Liver (tissue), 9 donors: ENCODE results near the gene ADAMTS19. TPM values are rescaled to one million over a fixed set of nuclear protein-coding genes. Genes with fewer than 3 reads are reported as not detected.
A peak's percentile ranks its signal among the peaks of the same experiment; 100 is the strongest.

ENCODE experiments used
- DNase-seq: peaks from one replicate; pipeline ENCODE4 v3.0.0-alpha.2; 2017; ENCODE audit warnings: low spot score
- H3K27ac ChIP-seq, 2 donors: one replicate each; pipeline ENCODE4 v1.7.0; 2013; ENCODE audit warnings: inconsistent platforms in 2 of 2, low read length in 2 of 2, control low read depth in 1 of 2, low read depth in 1 of 2, mild to moderate bottlenecking in 1 of 2
- H3K27me3 ChIP-seq, 4 donors: one replicate each; pipeline versions ENCODE4 v1.6.1 to v1.7.0; 2013; ENCODE audit warnings: low read length in 3 of 4, inconsistent platforms in 1 of 4, mild to moderate bottlenecking in 1 of 4, moderate library complexity in 1 of 4; ENCODE audit not compliant: control insufficient read depth in 4 of 4, insufficient read depth in 4 of 4
- H3K36me3 ChIP-seq, 4 donors: one replicate each; pipeline versions ENCODE4 v1.6.1 to v1.7.0; 2013; ENCODE audit warnings: low read length in 3 of 4, mild to moderate bottlenecking in 3 of 4, low read depth in 1 of 4, moderate library complexity in 1 of 4; ENCODE audit not compliant: control insufficient read depth in 4 of 4, insufficient read depth in 3 of 4
- H3K4me1 ChIP-seq, 4 donors: one replicate each; pipeline versions ENCODE4 v1.6.1 to v1.7.0; 2013; ENCODE audit warnings: low read length in 3 of 4, mild to moderate bottlenecking in 3 of 4, moderate library complexity in 1 of 4; ENCODE audit not compliant: control insufficient read depth in 4 of 4, insufficient read depth in 4 of 4
- H3K4me3 ChIP-seq, 3 donors: one replicate each; pipeline versions ENCODE4 v1.6.1 to v1.7.0; 2013; ENCODE audit warnings: low read length in 3 of 3, control low read depth in 1 of 3, low read depth in 1 of 3, mild to moderate bottlenecking in 1 of 3
- H3K9ac ChIP-seq, 2 donors: one replicate each; pipeline ENCODE4 v1.7.0; 2013; ENCODE audit warnings: low read length in 2 of 2, mild to moderate bottlenecking in 2 of 2, moderate library complexity in 2 of 2, control low read depth in 1 of 2, low read depth in 1 of 2
- H3K9me3 ChIP-seq, 4 donors: one replicate each; pipeline versions ENCODE4 v1.6.1 to v1.7.0; 2013; ENCODE audit warnings: low read length in 3 of 4; ENCODE audit not compliant: control insufficient read depth in 4 of 4
- FOXA2 ChIP-seq: IDR thresholded peaks from 2 replicates; pipeline ENCODE4 v1.6.1; 2016; ENCODE audit warnings: antibody characterized with exemption
- HNF4A ChIP-seq, 2 donors: conservative IDR thresholded peaks; 2 replicates each; pipeline ENCODE4 v1.6.1; 2016; ENCODE audit warnings: antibody characterized with exemption in 2 of 2, mild to moderate bottlenecking in 2 of 2
- HNF4G ChIP-seq: IDR thresholded peaks from 2 replicates; pipeline ENCODE4 v1.6.1; 2016; ENCODE audit warnings: antibody characterized with exemption
- RAD21 ChIP-seq, 2 donors: IDR thresholded peaks; 2 replicates each; pipeline ENCODE4 v1.6.1; 2016; ENCODE audit warnings: antibody characterized with exemption in 2 of 2, mild to moderate bottlenecking in 2 of 2
- SP1 ChIP-seq: IDR thresholded peaks from 2 replicates; pipeline ENCODE4 v1.6.1; 2018; ENCODE audit warnings: antibody characterized with exemption, mild to moderate bottlenecking
- TAF1 ChIP-seq: conservative IDR thresholded peaks from 2 replicates; pipeline ENCODE4 v1.6.1; 2016; ENCODE audit warnings: antibody characterized with exemption, mild to moderate bottlenecking
- YY1 ChIP-seq: IDR thresholded peaks from 2 replicates; pipeline ENCODE4 v1.6.1; 2016; ENCODE audit warnings: antibody characterized with exemption, mild to moderate bottlenecking
- WGBS: extraction: QIAGEN DNeasy Blood & Tissue Kit; methylation state at CpG from one replicate; pipeline ENCODE4 v1.1.7; 2013; 5-methylcytosine and 5-hydroxymethylcytosine counted together
- polyA plus RNA-seq, 2 donors: library from polyadenylated mRNA; stranded (reverse) in 1 of 2; unstranded in 1 of 2; fragments of 200-250 nt in 1 of 2; fragments of >200 nt in 1 of 2; fragmentation: Nextera tagmentation in 1 of 2; extraction: Ambion mirVana in 1 of 2; gene quantifications; one replicate each; pipeline versions ENCODE4 v1.2.1 to v1.2.3, GENCODE V29; 2013 to 2015
- total RNA-seq, 2 donors: library from RNA; depleted of rRNA; stranded (reverse); fragments of >200 nt; gene quantifications; one replicate each; pipeline ENCODE4 v1.2.3, GENCODE V29; 2014
- TF ChIP-seq, protein P1 (sequence below): IDR thresholded peaks from 2 replicates; pipeline ENCODE4 v1.6.1; 2016; ENCODE audit warnings: antibody characterized with exemption
- TF ChIP-seq, protein P2 (sequence below): fragments of 150-350 bp; IDR thresholded peaks from 2 replicates; pipeline ENCODE4 v1.5.1; 2017; ENCODE audit warnings: improper control_type of control experiment, low read depth, low read length; ENCODE audit not compliant: missing input control
- TF ChIP-seq, protein P3 (sequence below): IDR thresholded peaks from 2 replicates; pipeline ENCODE4 v1.6.1; 2016; ENCODE audit warnings: antibody characterized with exemption, mild to moderate bottlenecking
- donor health status: healthy.
- donor health status: healthy.
- donor health status: healthy.
- donor health status: healthy.
- donor health status: healthy.

Gene ADAMTS19
- total and polyA plus RNA-seq, 4 donors, result 0.09 TPM; not detected in 3

DNA sequence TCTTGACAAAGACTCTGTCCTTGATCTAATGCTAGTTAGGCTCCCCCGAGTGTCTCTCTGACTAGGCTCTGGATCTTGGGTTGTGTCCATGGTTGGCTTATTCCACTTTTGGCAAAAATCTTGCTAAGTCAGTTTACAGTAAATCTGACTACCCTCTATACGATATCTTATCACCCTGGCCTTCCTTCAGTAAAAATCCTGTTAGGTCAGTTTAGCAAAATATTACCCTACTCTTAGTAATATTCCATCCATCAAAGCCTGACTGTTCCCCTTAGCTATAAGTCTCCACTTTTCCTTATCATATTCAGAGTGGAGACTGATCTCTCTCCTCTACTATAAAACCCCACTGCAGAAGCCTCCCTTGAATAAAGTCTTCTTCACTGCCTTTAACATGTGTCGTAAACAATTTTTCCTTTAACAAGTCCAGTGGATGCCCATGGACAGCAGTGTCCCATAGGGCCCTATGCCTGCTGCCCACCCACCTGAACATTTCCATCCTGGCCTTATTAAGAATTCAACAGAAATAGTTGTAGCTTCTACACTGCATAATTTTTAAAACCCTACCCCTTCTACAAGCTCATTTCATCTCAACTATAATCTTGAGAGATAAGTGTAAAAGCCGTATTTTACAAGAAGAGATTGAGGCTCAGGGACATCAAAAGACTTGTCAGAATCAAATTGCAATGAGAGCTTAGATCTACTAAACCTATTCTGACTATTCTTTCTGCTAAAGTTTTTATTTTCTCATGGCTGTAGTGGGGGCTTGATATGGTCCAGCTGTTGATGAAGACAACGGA is 310.1 kb downstream of the ADAMTS19 start:
- no peaks in the 10 kb centered on the region for H3K36me3 ChIP-seq
- H3K4me1 ChIP-seq, result no peaks in the 10 kb centered on the region
- 69% methylated on average over 5 of the region's 5 CpGs for WGBS
- H3K27me3 ChIP-seq, result no peaks in the 10 kb centered on the region
- TF ChIP-seq, protein P1, sequence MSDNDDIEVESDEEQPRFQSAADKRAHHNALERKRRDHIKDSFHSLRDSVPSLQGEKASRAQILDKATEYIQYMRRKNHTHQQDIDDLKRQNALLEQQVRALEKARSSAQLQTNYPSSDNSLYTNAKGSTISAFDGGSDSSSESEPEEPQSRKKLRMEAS, result no peak
- TF ChIP-seq HNF4G (no peak), TAF1 (no peak), RAD21 (IDR thresholded peaks at IDR 0.05) (no peak), SP1 (no peak), YY1 (no peak), HNF4A (conservative IDR thresholded peaks at IDR 0.05) (no peak)
- no peak overlapping the region for H3K27ac ChIP-seq
- no peak for DNase-seq
- H3K9ac ChIP-seq, result no peak overlapping the region
- no peak overlapping the region for H3K4me3 ChIP-seq
- no peaks in the 10 kb centered on the region for H3K9me3 ChIP-seq

DNA sequence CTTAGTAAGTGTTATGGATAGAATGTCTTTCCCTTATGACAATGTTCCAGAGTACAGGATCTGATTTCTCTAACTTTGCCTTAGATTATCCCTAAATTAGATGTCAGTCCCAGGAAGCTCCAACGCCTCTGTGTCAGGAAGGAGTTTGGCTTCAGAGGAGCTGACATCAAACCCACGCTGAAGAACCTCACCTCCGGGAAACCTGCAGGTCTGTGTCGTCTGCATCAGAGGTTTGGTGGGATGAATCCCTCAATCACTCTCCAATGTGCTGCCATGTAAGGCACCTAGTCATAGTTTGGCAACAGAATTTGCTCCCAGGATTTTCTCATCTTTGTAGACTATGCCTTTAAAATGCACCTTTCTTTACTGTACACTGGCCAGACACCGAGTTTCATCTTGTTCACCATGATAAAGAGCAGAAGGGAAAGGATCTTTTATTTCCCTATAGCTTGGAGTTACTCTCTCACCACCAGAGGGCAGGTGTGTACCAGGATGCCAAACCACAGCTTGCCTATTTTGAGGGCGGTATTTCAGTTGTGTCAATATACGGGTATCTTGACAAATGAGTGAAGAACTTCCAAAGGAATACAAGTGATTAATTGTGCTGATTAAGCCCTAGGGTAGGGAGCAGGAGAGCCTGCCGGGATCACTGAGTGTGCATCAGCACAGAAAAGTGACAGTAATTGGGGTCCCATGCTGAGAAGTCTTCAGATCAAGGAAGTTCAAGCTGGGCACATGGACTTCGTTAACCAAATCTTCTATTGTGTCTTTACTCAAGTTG is 311.1 kb downstream of the ADAMTS19 start:
- H3K9ac ChIP-seq, result no peak overlapping the region
- H3K4me3 ChIP-seq, result no peak overlapping the region
- H3K27me3 ChIP-seq, result no peaks in the 10 kb centered on the region
- TF ChIP-seq, protein P2, sequence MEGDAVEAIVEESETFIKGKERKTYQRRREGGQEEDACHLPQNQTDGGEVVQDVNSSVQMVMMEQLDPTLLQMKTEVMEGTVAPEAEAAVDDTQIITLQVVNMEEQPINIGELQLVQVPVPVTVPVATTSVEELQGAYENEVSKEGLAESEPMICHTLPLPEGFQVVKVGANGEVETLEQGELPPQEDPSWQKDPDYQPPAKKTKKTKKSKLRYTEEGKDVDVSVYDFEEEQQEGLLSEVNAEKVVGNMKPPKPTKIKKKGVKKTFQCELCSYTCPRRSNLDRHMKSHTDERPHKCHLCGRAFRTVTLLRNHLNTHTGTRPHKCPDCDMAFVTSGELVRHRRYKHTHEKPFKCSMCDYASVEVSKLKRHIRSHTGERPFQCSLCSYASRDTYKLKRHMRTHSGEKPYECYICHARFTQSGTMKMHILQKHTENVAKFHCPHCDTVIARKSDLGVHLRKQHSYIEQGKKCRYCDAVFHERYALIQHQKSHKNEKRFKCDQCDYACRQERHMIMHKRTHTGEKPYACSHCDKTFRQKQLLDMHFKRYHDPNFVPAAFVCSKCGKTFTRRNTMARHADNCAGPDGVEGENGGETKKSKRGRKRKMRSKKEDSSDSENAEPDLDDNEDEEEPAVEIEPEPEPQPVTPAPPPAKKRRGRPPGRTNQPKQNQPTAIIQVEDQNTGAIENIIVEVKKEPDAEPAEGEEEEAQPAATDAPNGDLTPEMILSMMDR, result peak; percentile 79
- TF ChIP-seq RAD21 (IDR thresholded peaks at IDR 0.05) (peak; percentile 89 to 92), HNF4A (conservative IDR thresholded peaks at IDR 0.05) (no peak), FOXA2 (peak; percentile 12)
- TF ChIP-seq, protein P3, sequence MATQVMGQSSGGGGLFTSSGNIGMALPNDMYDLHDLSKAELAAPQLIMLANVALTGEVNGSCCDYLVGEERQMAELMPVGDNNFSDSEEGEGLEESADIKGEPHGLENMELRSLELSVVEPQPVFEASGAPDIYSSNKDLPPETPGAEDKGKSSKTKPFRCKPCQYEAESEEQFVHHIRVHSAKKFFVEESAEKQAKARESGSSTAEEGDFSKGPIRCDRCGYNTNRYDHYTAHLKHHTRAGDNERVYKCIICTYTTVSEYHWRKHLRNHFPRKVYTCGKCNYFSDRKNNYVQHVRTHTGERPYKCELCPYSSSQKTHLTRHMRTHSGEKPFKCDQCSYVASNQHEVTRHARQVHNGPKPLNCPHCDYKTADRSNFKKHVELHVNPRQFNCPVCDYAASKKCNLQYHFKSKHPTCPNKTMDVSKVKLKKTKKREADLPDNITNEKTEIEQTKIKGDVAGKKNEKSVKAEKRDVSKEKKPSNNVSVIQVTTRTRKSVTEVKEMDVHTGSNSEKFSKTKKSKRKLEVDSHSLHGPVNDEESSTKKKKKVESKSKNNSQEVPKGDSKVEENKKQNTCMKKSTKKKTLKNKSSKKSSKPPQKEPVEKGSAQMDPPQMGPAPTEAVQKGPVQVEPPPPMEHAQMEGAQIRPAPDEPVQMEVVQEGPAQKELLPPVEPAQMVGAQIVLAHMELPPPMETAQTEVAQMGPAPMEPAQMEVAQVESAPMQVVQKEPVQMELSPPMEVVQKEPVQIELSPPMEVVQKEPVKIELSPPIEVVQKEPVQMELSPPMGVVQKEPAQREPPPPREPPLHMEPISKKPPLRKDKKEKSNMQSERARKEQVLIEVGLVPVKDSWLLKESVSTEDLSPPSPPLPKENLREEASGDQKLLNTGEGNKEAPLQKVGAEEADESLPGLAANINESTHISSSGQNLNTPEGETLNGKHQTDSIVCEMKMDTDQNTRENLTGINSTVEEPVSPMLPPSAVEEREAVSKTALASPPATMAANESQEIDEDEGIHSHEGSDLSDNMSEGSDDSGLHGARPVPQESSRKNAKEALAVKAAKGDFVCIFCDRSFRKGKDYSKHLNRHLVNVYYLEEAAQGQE, result no peak
- H3K36me3 ChIP-seq, result no peaks in the 10 kb centered on the region
- H3K4me1 ChIP-seq, result no peaks in the 10 kb centered on the region
- no peak overlapping the region for H3K27ac ChIP-seq
- peak; percentile 38 for DNase-seq
- H3K9me3 ChIP-seq, result no peaks in the 10 kb centered on the region
- WGBS, result 34% methylated on average over 9 of the region's 9 CpGs
